ENCODE results near the gene GLYAT. TPM values are rescaled to one million over a fixed set of nuclear protein-coding genes. Genes with fewer than 3 reads are reported as not detected.
"Not testable (repeated sequence)": the region's sequence is repeated elsewhere in the genome, so short reads cannot be mapped to it uniquely, and the experiment has no call there.

Gene GLYAT
- total RNA-seq, 1 donor from 2014 or later = not detected

GRCh38 chr11:58685973-58686722, 45.6 kb downstream of the GLYAT start:
- no peak for DNase-seq (ENCODE audit: low read depth in 2 of 2)

DNA sequence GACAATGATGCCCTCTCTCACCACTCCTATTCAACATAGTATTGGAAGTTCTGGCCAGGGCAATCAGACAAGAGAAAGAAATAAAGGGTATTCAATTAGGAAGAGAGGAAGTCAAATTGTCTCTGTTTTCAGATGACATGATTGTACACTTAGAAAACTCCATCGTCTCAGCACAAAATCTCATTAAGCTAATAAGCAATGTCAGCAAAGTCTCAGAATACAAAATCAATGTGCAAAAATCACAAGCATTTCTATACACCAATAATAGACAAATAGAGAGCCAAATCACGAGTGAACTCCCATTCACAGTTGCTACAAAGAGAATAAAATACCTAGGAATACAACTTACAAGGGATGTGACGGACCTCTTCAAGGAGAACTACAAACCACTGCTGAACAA, 49.1 kb downstream of the GLYAT start:
- not testable (repeated sequence) for DNase-seq (ENCODE audit: low read depth in 2 of 2)

GRCh38 chr11:58677536-58677935, 54.2 kb downstream of the GLYAT start:
- DNase-seq (ENCODE audit: low read depth in 2 of 2) = not testable (repeated sequence)

DNA sequence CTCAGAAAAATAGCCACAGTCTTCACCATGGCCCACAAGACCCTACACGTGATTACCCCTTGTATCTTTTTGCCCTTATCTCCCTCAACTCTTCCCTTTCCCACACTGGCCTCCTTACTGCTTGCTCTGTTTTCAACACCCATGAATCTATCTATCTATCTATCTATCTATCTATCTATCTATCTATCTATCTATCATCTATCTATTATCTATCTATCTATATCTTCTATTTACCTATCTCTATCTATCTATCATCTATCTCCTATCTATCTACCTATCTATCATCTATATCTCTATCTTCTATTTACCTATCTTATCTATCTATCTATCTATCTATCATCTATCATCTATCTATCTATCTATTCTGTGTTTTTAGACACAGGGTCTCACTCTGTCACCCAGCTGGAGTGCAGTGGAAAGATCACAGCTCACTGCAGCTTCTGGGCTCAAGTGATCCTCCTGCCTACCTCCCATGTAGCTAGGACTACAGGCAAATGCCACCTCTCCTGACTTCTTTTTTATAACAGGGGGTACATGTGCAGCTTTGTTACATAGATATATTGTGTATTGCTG, 55.1 kb downstream of the GLYAT start:
- no peak for DNase-seq (ENCODE audit: low read depth in 2 of 2)

DNA sequence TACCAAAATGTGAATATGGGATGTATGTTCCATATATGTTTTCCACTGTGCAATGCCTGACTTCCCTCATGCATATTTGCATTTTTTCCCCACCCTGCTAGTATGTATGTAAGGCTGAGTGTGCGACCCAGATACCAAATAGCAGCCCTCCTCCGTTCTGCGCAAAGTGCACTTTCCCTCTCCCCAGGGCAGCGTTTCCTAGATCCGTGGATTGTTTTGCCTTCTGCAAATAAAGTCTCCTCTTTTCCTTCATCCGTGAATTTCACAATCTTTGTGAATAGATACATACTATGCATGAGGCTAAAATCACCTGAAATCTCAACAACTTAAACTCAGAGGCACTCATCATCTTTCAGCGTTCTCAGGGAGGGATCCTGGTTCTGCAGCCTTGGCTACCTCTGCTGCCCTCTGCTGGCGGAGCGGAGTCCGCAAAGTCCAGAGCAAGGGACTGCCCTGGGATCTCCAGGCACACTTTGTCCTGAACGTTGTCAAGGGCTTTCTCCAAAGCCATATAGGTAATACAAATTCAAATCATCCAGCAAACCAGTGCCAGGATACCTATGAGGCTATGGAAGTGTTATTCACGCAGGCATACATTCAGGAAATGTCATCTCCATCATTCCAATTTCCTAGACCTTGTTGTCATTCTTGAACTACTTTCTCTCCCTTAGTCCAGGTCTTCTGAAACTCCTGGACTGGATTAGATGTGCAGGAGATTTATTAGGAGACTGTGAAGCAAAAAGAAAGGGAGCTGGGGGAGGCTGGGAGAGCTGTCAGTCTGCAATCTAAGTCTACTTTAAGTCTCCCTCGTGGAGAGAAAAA, 56.2 kb downstream of the GLYAT start:
- DNase-seq (ENCODE audit: low read depth in 2 of 2) = peak; percentile 22 to 53

GRCh38 chr11:58674609-58675008, 57.1 kb downstream of the GLYAT start:
- DNase-seq (ENCODE audit: low read depth in 2 of 2) = peak in 1 of 2 donors; percentile 4

- DNase-seq (ENCODE audit: low read depth in 2 of 2) = no peak
Observed at GRCh38 chr11:58671983-58672633, 59.6 kb downstream of the GLYAT start.

- DNase-seq (ENCODE audit: low read depth in 2 of 2) = no peak
Observed at GRCh38 chr11:58659910-58660570, 71.7 kb downstream of the GLYAT start.

- no peak for DNase-seq (ENCODE audit: low read depth in 2 of 2)
Observed at GRCh38 chr11:58659404-58659803, 72.3 kb downstream of the GLYAT start.

Other genes with a start within 250 kb of the GLYAT start
- not detected in 2 replicates for gene OR5B21, start 223.8 kb downstream of the GLYAT start, total RNA-seq
- gene LPXN, start 156.1 kb downstream of the GLYAT start, total RNA-seq = 2.0 and 2.4 TPM in 2 replicates
- 35.2 and 35.3 TPM in 2 replicates for gene ZFP91, start 152.9 kb downstream of the GLYAT start, total RNA-seq
- 1.2 and 1.3 TPM in 2 replicates for gene CNTF, start 109.3 kb downstream of the GLYAT start, total RNA-seq
- under 0.01 and 0.13 TPM in 2 replicates for gene GLYATL2, start 112.8 kb upstream of the GLYAT start, total RNA-seq
- gene GLYATL1, start 207.5 kb upstream of the GLYAT start, total RNA-seq = under 0.01 TPM in 1 of 2 replicates, not detected in the other